Loucy (cell line): Measurements from ENCODE around the gene SPATC1L.
A peak's percentile ranks its signal among the peaks of the same experiment; 100 is the strongest.
"Not testable (repeated sequence)": the region's sequence is repeated elsewhere in the genome, so short reads cannot be mapped to it uniquely, and the experiment has no call there.

ENCODE experiments used
- H2AFZ ChIP-seq: fragments of 200-600 bp; sonication (generic); 2 replicates; pipeline ENCODE4 v1.6.0; 2016; ENCODE audit warnings: antibody characterized with exemption, mild to moderate bottlenecking, low read length, moderate library complexity
- H3F3A ChIP-seq: fragments of 200-600 bp; 2 replicates; pipeline ENCODE4 v1.6.0; 2016; ENCODE audit warnings: antibody characterized with exemption, low read depth, mild to moderate bottlenecking
- H3K27me3 ChIP-seq: fragments of 200-600 bp; sonication (generic); 2 replicates; pipeline ENCODE4 v1.6.1; 2014; ENCODE audit warnings: low read length, mild to moderate bottlenecking; ENCODE audit not compliant: insufficient read depth, poor library complexity, severe bottlenecking
- H3K36me3 ChIP-seq: fragments of 200-600 bp; sonication (generic); 2 replicates; pipeline ENCODE4 v1.6.1; 2016; ENCODE audit warnings: low read length; ENCODE audit not compliant: insufficient read depth
- H3K4me1 ChIP-seq: fragments of 200-600 bp; sonication (generic); 2 replicates; pipeline ENCODE4 v1.5.1; 2014; ENCODE audit warnings: low read length, mild to moderate bottlenecking; ENCODE audit not compliant: insufficient read depth, poor library complexity, severe bottlenecking
- H3K4me2 ChIP-seq: fragments of 200-600 bp; sonication (generic); 2 replicates; pipeline ENCODE4 v1.6.0; 2014; ENCODE audit warnings: antibody characterized with exemption, low read length, low read depth, mild to moderate bottlenecking; ENCODE audit not compliant: poor library complexity, severe bottlenecking
- H3K4me3 ChIP-seq: fragments of 200-600 bp; sonication (generic); 2 replicates; pipeline ENCODE4 v1.5.1; 2014; ENCODE audit warnings: low read length, mild to moderate bottlenecking, mixed read lengths; ENCODE audit not compliant: poor library complexity, severe bottlenecking
- H3K79me2 ChIP-seq: fragments of 200-600 bp; sonication (generic); 2 replicates; pipeline ENCODE4 v1.6.1; 2014; ENCODE audit warnings: low read length; ENCODE audit not compliant: insufficient read depth
- H3K9ac ChIP-seq: fragments of 200-600 bp; sonication (generic); 2 replicates; pipeline ENCODE4 v1.6.0; 2014; ENCODE audit warnings: mild to moderate bottlenecking, low read depth, low read length, moderate library complexity; ENCODE audit not compliant: poor library complexity, severe bottlenecking
- H3K9me2 ChIP-seq: fragments of 200-600 bp; sonication (generic); replicated peaks from 2 replicates; pipeline ENCODE4 v1.6.1; 2016; ENCODE audit warnings: low read depth, low read length, mixed read lengths
- H3K9me3 ChIP-seq: fragments of 200-600 bp; sonication (generic); 2 replicates; pipeline ENCODE4 v1.6.1; 2014; ENCODE audit warnings: mild to moderate bottlenecking, antibody characterized with exemption, low read length, low read depth; ENCODE audit not compliant: insufficient read depth
- H4K20me1 ChIP-seq: fragments of 200-600 bp; sonication (generic); 2 replicates; pipeline ENCODE4 v1.6.0; 2014; ENCODE audit warnings: antibody characterized with exemption, low read length, mild to moderate bottlenecking; ENCODE audit not compliant: insufficient read depth, poor library complexity, severe bottlenecking
- EZH2phosphoT487 ChIP-seq: fragments of 200-600 bp; IDR thresholded peaks from 2 replicates; pipeline ENCODE4 v1.6.1; 2018; ENCODE audit warnings: antibody characterized with exemption, mild to moderate bottlenecking, moderate library complexity, borderline replicate concordance
- TF ChIP-seq, protein P1 (sequence below): fragments of 200-600 bp; sonication (generic); conservative IDR thresholded peaks from 2 replicates; pipeline ENCODE4 v1.5.1; 2014; ENCODE audit warnings: mild to moderate bottlenecking, antibody characterized with exemption, low read length

SPATC1L gene

DNA sequence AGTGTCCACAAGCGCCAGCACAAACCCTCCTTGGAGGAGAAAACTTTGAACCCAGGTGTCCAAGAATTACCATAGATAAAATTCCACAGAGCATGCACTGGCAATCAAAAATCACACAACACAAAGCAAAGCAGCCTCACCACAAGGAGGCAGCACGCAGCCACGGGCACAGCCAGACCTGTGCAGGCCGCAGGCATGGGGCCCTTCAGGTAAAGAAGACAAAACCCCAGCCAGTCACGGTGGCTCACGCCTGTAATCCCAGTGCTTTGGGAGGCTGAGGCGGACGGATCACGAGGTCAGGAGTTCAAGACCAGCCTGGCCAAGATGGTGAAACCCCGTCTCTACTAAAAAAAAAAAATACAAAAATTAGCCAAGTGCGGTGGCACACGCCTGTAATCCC lies 36.8 kb downstream of the SPATC1L start:
- H3K4me2 ChIP-seq: not testable (repeated sequence)

DNA sequence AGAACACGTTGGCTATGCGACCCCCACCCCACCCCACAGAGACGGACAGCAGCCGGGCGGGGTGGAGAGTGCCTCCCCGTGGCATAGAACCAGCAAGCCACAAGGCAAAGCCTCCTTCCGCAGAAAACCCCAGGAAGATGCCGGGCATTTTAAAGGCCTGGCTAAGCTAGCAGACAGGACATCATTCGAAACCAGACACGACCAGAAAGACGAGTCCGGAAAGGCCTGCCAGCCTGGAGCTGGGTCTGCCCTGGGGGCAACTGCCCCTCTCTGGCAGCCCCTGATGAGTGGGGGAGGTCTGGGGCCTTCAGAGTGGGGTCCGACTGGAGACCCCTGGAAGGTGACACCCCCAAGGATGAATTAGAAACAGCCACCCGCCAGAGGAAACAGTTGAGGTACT lies 37.4 kb downstream of the SPATC1L start:
- Histone ChIP-seq H3K4me3 (no peak overlapping the region), H4K20me1 (no peaks in the 10 kb centered on the region), H3K9me3 (no peaks in the 10 kb centered on the region), H3K36me3 (no peaks in the 10 kb centered on the region), H3K4me1 (peaks cover 9% of the 10 kb centered on the region), H3K27me3 (no peaks in the 10 kb centered on the region), H3F3A (no peaks in the 10 kb centered on the region), H3K9ac (no peak overlapping the region), H3K79me2 (no peaks in the 10 kb centered on the region), H3K9me2 (no peaks in the 10 kb centered on the region), H3K4me2 (no peak overlapping the region), H2AFZ (no peak overlapping the region)
- TF ChIP-seq, protein P1, sequence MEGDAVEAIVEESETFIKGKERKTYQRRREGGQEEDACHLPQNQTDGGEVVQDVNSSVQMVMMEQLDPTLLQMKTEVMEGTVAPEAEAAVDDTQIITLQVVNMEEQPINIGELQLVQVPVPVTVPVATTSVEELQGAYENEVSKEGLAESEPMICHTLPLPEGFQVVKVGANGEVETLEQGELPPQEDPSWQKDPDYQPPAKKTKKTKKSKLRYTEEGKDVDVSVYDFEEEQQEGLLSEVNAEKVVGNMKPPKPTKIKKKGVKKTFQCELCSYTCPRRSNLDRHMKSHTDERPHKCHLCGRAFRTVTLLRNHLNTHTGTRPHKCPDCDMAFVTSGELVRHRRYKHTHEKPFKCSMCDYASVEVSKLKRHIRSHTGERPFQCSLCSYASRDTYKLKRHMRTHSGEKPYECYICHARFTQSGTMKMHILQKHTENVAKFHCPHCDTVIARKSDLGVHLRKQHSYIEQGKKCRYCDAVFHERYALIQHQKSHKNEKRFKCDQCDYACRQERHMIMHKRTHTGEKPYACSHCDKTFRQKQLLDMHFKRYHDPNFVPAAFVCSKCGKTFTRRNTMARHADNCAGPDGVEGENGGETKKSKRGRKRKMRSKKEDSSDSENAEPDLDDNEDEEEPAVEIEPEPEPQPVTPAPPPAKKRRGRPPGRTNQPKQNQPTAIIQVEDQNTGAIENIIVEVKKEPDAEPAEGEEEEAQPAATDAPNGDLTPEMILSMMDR: no peak
- no peak for TF ChIP-seq EZH2phosphoT487

More for the DNA sequence above, 36.8 kb downstream of the SPATC1L start:
- H3K9me3 ChIP-seq, H3K27me3 ChIP-seq, H3K4me1 ChIP-seq, H3K9me2 ChIP-seq, H3K9ac ChIP-seq, H4K20me1 ChIP-seq, H3K79me2 ChIP-seq, H2AFZ ChIP-seq, H3K36me3 ChIP-seq, H3F3A ChIP-seq, H3K4me3 ChIP-seq: not testable (repeated sequence)
- TF ChIP-seq, protein P1: peak; percentile 78

DNA sequence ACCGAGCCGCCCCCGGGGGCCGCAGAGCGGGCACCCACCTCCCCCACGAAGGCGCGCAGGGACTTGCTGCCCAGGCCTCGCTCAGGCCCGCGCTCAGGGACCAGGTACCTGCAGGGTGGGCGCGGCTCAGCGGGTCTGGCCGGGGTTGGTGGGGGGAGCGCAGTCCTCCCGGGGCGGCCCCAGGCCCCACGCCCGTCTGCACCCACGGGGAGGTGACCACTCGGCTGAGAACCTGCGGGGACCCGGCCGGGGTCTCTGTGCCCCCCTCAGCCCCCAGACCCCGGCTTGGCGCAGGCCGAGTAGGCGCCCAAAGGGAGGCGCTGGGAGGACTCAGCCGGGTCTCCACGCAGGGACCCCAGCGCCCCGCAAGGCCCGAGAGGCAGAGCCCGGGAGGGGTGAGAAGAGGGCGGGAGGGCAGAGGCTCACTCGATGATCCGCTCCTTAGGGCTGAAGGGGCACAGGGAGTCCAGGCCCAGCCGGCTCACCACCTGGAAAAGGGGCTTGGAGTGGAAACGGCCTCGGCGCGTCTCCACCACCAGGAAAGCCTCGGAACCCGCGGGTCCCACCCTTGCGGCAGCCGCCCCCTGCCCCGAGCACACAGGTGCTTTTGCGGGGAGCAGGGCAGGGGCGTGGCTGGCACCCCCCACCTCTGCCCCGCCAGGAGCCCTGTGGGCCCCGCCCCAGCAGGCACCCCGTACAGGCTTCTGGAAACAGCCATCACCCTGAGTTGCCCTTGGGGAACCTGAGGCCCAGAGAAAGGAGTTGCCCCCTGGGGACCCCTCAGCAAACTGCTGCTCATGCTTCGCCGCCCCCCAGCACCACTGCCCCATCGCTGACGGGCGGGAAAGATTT lies 38.2 kb downstream of the SPATC1L start:
- peaks cover 9% of the 10 kb centered on the region for H3K4me1 ChIP-seq
- H2AFZ ChIP-seq: no peak overlapping the region
- no peaks in the 10 kb centered on the region for H3K79me2 ChIP-seq
- TF ChIP-seq, protein P1: no peak
- no peak for TF ChIP-seq EZH2phosphoT487
- H3K4me3 ChIP-seq: no peak overlapping the region
- H3K36me3 ChIP-seq: no peaks in the 10 kb centered on the region
- no peak overlapping the region for H3K4me2 ChIP-seq
- no peaks in the 10 kb centered on the region for H3K27me3 ChIP-seq
- H3F3A ChIP-seq: no peaks in the 10 kb centered on the region
- H3K9me3 ChIP-seq: no peaks in the 10 kb centered on the region
- no peak overlapping the region for H3K9ac ChIP-seq
- H4K20me1 ChIP-seq: no peaks in the 10 kb centered on the region
- H3K9me2 ChIP-seq: no peaks in the 10 kb centered on the region
